NCI-H146 treated with DMSO at 0.1 percent for 48 hours (cell line): ENCODE measurements around the gene AKT3.
A peak's percentile ranks its signal among the peaks of the same experiment; 100 is the strongest.
"Not testable (repeated sequence)": the region's sequence is repeated elsewhere in the genome, so short reads cannot be mapped to it uniquely, and the experiment has no call there.

Experiments
- DNase-seq: peaks from one replicate; lab custom pipeline; 2025; ENCODE audit not compliant: unreplicated experiment; lab: John Stamatoyannopoulos, UW

AKT3 gene

GRCh38 chr1:243850202-243850451 is at the start of gene AKT3:
Gene AKT3 (minus strand): TSS chr1:243850243. CDS start chr1:243843170, 7,073 bp downstream.
- DNase-seq = no peak

GRCh38 chr1:243898278-243898677 is 48.2 kb upstream of the AKT3 start:
- DNase-seq = no peak

GRCh38 chr1:243896313-243896712 is 46.3 kb upstream of the AKT3 start:
- no peak for DNase-seq

GRCh38 chr1:243892456-243892855 is 42.4 kb upstream of the AKT3 start:
- no peak for DNase-seq

- DNase-seq = no peak
These were observed 40.5 kb upstream of the AKT3 start for GRCh38 chr1:243890576-243890975.

- no peak for DNase-seq
These were observed 35.8 kb upstream of the AKT3 start for GRCh38 chr1:243885806-243886205.

- no peak for DNase-seq
These were observed 34.6 kb upstream of the AKT3 start for GRCh38 chr1:243884603-243885002.

GRCh38 chr1:243883551-243883950 is 33.5 kb upstream of the AKT3 start:
- no peak for DNase-seq

- DNase-seq = no peak
These were observed 32.2 kb upstream of the AKT3 start for GRCh38 chr1:243882276-243882675.

- not testable (repeated sequence) for DNase-seq
These were observed 27.0 kb upstream of the AKT3 start for GRCh38 chr1:243877058-243877457.

- DNase-seq = no peak
These were observed 5.7 kb upstream of the AKT3 start for GRCh38 chr1:243855616-243856318.

- no peak for DNase-seq
These were observed 1.7 kb upstream of the AKT3 start for GRCh38 chr1:243851765-243852164.

GRCh38 chr1:243851257-243851756 is 1.3 kb upstream of the AKT3 start:
- peak; percentile 46 for DNase-seq

- DNase-seq = peak; percentile 81
These were observed 611 bp upstream of the AKT3 start for GRCh38 chr1:243850452-243851256.

GRCh38 chr1:243849421-243850201 is 432 bp downstream of the AKT3 start:
- peak; percentile 61 for DNase-seq

GRCh38 chr1:243848858-243849420 is 1.1 kb downstream of the AKT3 start:
- DNase-seq = peak; percentile 61

- DNase-seq = no peak
These were observed 1.7 kb downstream of the AKT3 start for GRCh38 chr1:243848165-243848857.

- no peak for DNase-seq
These were observed 3.3 kb downstream of the AKT3 start for GRCh38 chr1:243846761-243847160.

- DNase-seq = no peak
These were observed 4.2 kb downstream of the AKT3 start for GRCh38 chr1:243845888-243846287.

- no peak for DNase-seq
These were observed 5.9 kb downstream of the AKT3 start for GRCh38 chr1:243844186-243844585.
